Panc1 (cell line): ENCODE results near the gene COL6A1. TPM values are rescaled to one million over a fixed set of nuclear protein-coding genes. Genes with fewer than 3 reads are reported as not detected.

Source experiments
- ATAC-seq: fragments of 200-7000 bp; cut with Tn5 transposase; 2 replicates; pipeline ENCODE4 v1.9.1; 2020; ENCODE audit warnings: mild to moderate bottlenecking, moderate library complexity
- BruUV-seq: library from RNA; stranded (reverse); fragments of 400-500 nt; replicated peaks from 2 replicates; lab custom pipeline; 2021; lab: Mats Ljungman, UMichigan
- CTCF ChIA-PET: fragments of 300-600 bp; sonication (Branson Sonifier 250); formaldehyde crosslinking; loops from one replicate; lab custom pipeline; 2022; ENCODE audit warnings: antibody characterized with exemption; lab: Charles Lee
- POLR2A ChIA-PET: fragments of 300-600 bp; sonication (Branson Sonifier 250); formaldehyde crosslinking; loops from one replicate; lab custom pipeline; 2022; ENCODE audit warnings: antibody characterized with exemption; lab: Charles Lee
- DNase-seq: peaks from one replicate; pipeline ENCODE4 v3.0.0-alpha.2; 2010; ENCODE audit warnings: low read depth, low spot score
- H3K27ac ChIP-seq: 2 replicates; pipeline ENCODE4 v1.5.1; 2011; ENCODE audit warnings: mild to moderate bottlenecking, low read length, inconsistent platforms
- H3K27me3 ChIP-seq: fragments of 200-500 bp; sonication (Bioruptor generic); 2 replicates; pipeline ENCODE4 v1.6.0; 2014; ENCODE audit warnings: low read length, inconsistent platforms; ENCODE audit not compliant: control insufficient read depth, insufficient read depth
- H3K36me3 ChIP-seq: fragments of 200-500 bp; sonication (Bioruptor generic); 2 replicates; pipeline ENCODE4 v1.5.1; 2014; ENCODE audit warnings: inconsistent platforms, mild to moderate bottlenecking, low read length, moderate library complexity; ENCODE audit not compliant: control insufficient read depth, insufficient read depth
- H3K4me1 ChIP-seq: 2 replicates; pipeline ENCODE4 v1.5.1; 2011; ENCODE audit warnings: inconsistent platforms, mild to moderate bottlenecking, low read length, moderate library complexity; ENCODE audit not compliant: control insufficient read depth, insufficient read depth
- H3K4me3 ChIP-seq, 2 experiments: 2 replicates each; pipeline ENCODE4 v1.5.1; 2011 to 2012; ENCODE audit warnings: low read depth in 2 of 2, low read length in 2 of 2, mild to moderate bottlenecking in 2 of 2, inconsistent platforms in 1 of 2, moderate library complexity in 1 of 2
- H3K9me3 ChIP-seq: fragments of 200-500 bp; sonication (Bioruptor generic); 2 replicates; pipeline ENCODE4 v1.5.1; 2014; ENCODE audit warnings: low read depth, mild to moderate bottlenecking, inconsistent platforms, low read length, moderate library complexity; ENCODE audit not compliant: control insufficient read depth, insufficient read depth
- CTCF ChIP-seq: fragments of 450-650 bp; IDR thresholded peaks from 2 replicates; pipeline ENCODE4 v1.5.1; 2017; ENCODE audit warnings: mild to moderate bottlenecking
- POLR2AphosphoS5 ChIP-seq: IDR thresholded peaks from 2 replicates; pipeline ENCODE4 v1.6.1; 2012; ENCODE audit warnings: mild to moderate bottlenecking, low read depth, low read length, moderate library complexity
- REST ChIP-seq, 2 experiments: IDR thresholded peaks; 2 replicates each; pipeline ENCODE4 v1.6.1; 2011 to 2012; ENCODE audit warnings: low read depth in 2 of 2, control low read depth in 1 of 2, low read length in 1 of 2, mild to moderate bottlenecking in 1 of 2, moderate library complexity in 1 of 2; ENCODE audit not compliant: insufficient read depth in 1 of 2
- SIN3A ChIP-seq: IDR thresholded peaks from 2 replicates; pipeline ENCODE4 v1.6.1; 2012; ENCODE audit warnings: low read depth, mild to moderate bottlenecking, low read length, moderate library complexity, borderline replicate concordance; ENCODE audit not compliant: insufficient read depth
- TCF7L2 ChIP-seq: IDR thresholded peaks from 2 replicates; pipeline ENCODE4 v1.6.1; 2011; ENCODE audit warnings: mild to moderate bottlenecking, low read depth, low read length, inconsistent platforms
- in situ Hi-C: cut with HindIII; loops from 2 replicates; pipeline ENCODE4 v1.10.0; 2016; ENCODE audit warnings: low sequenced_read_pairs, low pct_unique_long_range_greater_than_20kb
- intact Hi-C: fragments of 100-400 bp; cut with micrococcal nuclease; formaldehyde crosslinking; loops from one replicate; pipeline ENCODE4 v1.10.0; 2022; ENCODE audit not compliant: unreplicated experiment
- total RNA-seq: library from RNA; stranded (reverse); gene quantifications from one replicate; pipeline ENCODE4 v1.2.1, GENCODE V29; 2021; ENCODE audit not compliant: unreplicated experiment

The COL6A1 gene
- total RNA-seq, 1 experiment from 2014 or later, result 34.2 TPM

- H3K4me3 ChIP-seq, result peak overlapping the region in 1 of 2 experiments; percentile 34; a peak in 1 of 4 replicates
- TF ChIP-seq SIN3A (no peak), POLR2AphosphoS5 (no peak), CTCF (no peak), TCF7L2 (no peak), REST (IDR thresholded peaks at IDR 0.05; ENCODE audit: insufficient read depth in 1 of 2, low read depth in 2 of 2, low read length in 1 of 2) (no peak)
- no peak for DNase-seq
- ChIA-PET POLR2A (no interaction called here), CTCF (interaction anchor here (0.8 to 1.9 kb wide), 3 partner anchors 56 to 171 kb away, joined by 3 to 6 read pairs (median 5); no protein-coding TSS in a partner anchor)
- no peak for ATAC-seq
- in situ Hi-C loops, result no loop called here
- H3K27me3 ChIP-seq, result no peaks in the 10 kb centered on the region
- H3K27ac ChIP-seq, result no peak overlapping the region
- no peaks in the 10 kb centered on the region for H3K9me3 ChIP-seq
- intact Hi-C loops, result loop anchor here (5.0 kb wide), 1 partner anchor 129 kb away; no protein-coding TSS in a partner anchor
- BruUV-seq, result no TSS peak
- peaks cover 3% of the 10 kb centered on the region; the same call in 1 of the 2 replicates for H3K4me1 ChIP-seq
- H3K36me3 ChIP-seq, result no peaks in the 10 kb centered on the region
Observed at GRCh38 chr21:45972716-45973474, 8.7 kb upstream of the COL6A1 start.

- CTCF ChIA-PET, result interaction anchor here (0.6 to 1.1 kb wide), 5 partner anchors 29 to 170 kb away, joined by 3 to 17 read pairs (median 5); no protein-coding TSS in a partner anchor
- no peak for DNase-seq
- Histone ChIP-seq H3K36me3 (no peaks in the 10 kb centered on the region), H3K27ac (0 out of 2 replicates have a peak overlapping the region, but pooled peaks have one; percentile 29), H3K4me3 (peak overlapping the region; percentile 34 to 50), H3K9me3 (no peaks in the 10 kb centered on the region), H3K27me3 (no peaks in the 10 kb centered on the region), H3K4me1 (peaks cover 3% of the 10 kb centered on the region; the same call in 1 of the 2 replicates)
- ATAC-seq, result peak; percentile 74
- intact Hi-C loops (loop anchor here (5.0 kb wide), 1 partner anchor 129 kb away; no protein-coding TSS in a partner anchor), in situ Hi-C loops (no loop called here)
- POLR2A ChIA-PET, result interaction anchor here (0.7 kb wide), 1 partner anchor 170 kb away, joined by 12 read pairs; no protein-coding TSS in a partner anchor
- TF ChIP-seq REST (IDR thresholded peaks at IDR 0.05; ENCODE audit: insufficient read depth in 1 of 2, low read depth in 2 of 2, low read length in 1 of 2) (no peak), POLR2AphosphoS5 (no peak), SIN3A (no peak), TCF7L2 (no peak), CTCF (peak; percentile 78)
- BruUV-seq, result no TSS peak
Observed at GRCh38 chr21:45973475-45974072, 8.0 kb upstream of the COL6A1 start.
